Measurements from ENCODE around the gene SGMS1.
A peak's percentile ranks its signal among the peaks of the same experiment; 100 is the strongest.
"Not testable (repeated sequence)": the region's sequence is repeated elsewhere in the genome, so short reads cannot be mapped to it uniquely, and the experiment has no call there.

Gene SGMS1

GRCh38 chr10:50392966-50393718 is 230.6 kb downstream of the SGMS1 start:
- no peak for DNase-seq

DNA sequence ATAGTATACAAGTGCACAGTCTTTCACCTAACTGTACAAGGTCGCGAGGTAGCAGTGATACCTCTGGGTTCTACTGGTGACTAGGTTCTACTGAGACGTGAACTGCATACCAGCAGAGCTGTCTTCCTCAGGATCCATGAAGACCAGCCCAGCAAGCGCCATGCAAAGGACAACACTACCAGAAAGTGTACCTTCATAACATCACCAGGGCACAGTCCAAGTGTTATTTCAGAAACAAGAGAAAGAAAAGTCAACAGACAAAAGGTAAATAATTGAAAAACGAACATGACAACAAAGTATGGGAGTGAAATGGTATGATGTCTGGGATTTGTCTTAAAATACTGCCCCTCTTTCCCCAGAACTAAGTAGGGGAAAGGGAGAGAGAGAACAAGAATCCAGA is 231.3 kb downstream of the SGMS1 start:
- DNase-seq: no peak

DNA sequence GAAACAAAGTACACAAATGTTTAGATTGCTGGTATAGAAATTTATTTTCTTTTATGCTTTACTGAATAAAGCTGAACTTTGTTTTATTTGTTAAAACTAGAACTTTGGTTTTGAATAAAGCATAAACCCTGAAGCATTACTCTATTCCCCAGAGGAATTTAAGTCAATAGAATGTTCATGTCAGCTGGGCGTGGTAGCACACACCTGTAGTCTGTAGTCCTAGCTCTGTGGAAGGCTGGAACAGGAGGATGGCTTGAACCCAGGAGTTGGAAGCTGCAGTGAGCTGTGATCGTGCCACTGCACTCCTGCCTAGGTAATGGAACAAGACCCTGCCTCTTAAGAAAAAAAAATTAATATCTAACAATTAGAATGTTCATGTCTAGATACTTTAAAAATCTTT is 233.5 kb downstream of the SGMS1 start:
- DNase-seq: no peak

DNA sequence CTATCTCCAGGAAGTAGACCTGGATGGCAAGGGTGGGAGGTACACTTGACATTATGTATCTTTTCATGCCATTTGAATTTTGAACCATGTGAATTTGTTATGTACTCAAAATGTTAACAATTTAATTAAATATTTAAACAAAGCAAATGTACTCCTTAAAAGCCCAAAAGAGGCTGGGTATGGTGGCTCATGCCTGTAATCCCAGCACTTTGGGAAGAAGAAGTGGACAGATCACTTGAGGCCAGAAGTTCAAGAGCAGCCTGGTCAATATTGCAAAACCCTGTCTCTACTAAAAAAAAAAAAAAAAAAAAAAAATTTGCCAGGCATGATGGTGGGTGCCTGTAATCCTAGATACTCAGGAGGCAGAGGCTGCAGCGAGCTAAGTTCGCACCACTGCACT is 235.6 kb downstream of the SGMS1 start:
- no peak for DNase-seq

DNA sequence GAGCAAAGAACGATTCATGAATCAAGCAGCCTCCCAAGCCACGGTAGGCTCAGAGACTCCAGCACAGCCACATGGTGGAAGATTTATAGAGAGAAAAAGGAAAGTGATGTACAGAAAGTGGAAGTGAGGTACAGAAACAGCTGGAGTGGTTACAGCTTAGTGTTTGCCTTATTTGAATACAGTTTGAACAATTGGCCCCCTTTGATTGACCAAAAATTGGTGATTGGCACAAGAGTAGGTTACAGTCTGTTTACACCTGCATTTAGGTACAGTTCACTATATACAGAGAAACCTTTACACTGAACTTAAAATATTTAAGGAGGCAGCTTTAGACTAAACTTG is 236.1 kb downstream of the SGMS1 start:
- DNase-seq: no peak

DNA sequence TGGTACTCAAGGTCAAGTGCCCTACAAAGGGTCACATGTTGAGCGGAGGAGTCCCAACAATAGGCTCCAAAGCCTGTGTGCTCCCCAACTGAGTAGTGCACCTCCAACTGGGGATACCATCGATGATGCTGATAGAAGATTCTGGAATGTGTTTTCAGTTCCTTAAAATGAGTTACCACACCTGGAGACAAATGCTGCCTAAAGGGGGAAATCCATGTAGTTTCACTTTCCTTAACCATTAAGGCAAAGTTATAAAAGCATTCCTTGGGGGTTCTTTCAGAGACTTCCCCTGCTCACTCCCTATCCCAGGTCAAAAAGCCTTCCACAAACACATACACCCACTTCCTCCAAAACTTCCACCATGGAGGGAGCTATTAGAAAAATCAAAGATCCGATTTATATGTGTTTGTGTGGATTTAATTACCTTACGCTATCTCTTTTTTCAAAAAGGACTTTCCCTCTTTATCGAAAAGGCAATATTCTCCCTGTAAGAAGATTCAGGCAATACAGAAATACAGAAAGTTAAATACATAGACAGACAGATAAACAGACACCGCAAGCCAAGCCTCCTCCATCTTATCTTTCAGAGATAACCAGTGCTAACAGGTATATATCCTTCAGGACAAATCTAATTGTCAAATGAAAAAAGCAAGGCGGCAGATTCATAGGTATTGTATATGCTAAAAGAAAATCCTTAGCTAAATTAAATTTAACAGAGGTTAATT is 236.6 kb downstream of the SGMS1 start:
- no peak for DNase-seq

DNA sequence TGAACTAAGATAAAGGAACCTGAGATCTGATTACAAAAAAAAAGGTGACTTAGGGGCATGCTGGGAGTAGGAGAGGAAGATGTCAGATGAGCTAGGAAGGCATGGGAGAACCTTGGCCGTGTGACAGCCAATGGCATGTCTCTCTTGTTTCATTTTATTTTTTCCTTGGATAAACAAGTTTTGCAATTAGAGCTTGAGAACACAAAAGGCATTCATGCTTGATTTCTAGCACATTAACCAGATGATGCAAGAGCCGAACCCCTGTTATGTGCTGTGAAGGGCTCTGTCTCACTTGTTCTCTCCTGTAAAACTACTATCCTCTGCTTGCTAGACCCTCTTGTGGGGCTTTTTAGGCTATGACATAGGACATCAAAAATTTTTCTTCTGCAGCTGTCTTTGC is 238.1 kb downstream of the SGMS1 start:
- DNase-seq: no peak

GRCh38 chr10:50384898-50385297 is 238.9 kb downstream of the SGMS1 start:
- no peak for DNase-seq

DNA sequence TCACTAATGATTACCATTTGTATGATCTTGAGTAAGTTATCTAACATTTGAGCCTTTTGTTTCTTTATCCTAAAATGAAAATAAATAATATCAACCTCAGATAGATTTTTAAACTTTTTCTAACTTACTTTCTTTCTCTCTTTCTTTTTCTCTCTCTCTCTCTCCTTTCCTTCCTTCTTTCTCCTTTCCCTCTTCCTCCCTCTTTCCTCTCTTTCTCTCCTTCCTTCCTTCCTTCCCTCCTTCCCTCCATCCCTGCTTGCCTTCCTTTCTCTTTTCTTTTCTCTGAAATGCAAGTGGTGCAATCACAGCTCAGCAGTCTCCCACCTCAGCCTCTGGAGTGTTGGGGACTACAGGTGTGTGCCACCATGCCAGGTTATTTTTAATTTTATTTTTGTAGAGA is 239.5 kb downstream of the SGMS1 start:
- no peak for DNase-seq

- DNase-seq: no peak
These were observed 241.2 kb downstream of the SGMS1 start for GRCh38 chr10:50382576-50383023.

DNA sequence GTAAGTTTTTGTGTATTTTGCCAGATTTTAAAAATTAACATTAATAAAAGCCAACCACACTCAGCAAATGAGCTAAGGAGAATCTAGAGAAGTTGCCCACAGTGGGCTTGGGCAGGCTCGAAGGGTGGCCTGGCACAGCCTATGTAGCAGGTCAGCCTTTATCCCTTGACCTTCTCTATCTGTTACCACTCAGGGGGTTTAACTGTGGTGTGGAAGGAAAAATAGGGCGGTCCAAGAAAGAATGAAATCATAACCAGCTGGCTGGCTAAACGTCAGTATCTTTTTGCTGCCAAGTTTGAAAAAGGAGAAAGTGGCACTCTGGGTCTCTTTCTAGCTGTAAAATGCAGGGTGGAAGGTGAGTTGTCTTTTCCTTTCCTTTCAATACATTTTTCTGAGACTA is 242.1 kb downstream of the SGMS1 start:
- DNase-seq: no peak

GRCh38 chr10:50379616-50380015 is 244.1 kb downstream of the SGMS1 start:
- no peak for DNase-seq

GRCh38 chr10:50375745-50376144 is 248.0 kb downstream of the SGMS1 start:
- DNase-seq: no peak

GRCh38 chr10:50375051-50375452 is 248.7 kb downstream of the SGMS1 start:
- no peak for DNase-seq

GRCh38 chr10:50373821-50374501 is 249.8 kb downstream of the SGMS1 start:
- DNase-seq: no peak

- DNase-seq: no peak
These were observed 253.8 kb downstream of the SGMS1 start for GRCh38 chr10:50369931-50370330.

DNA sequence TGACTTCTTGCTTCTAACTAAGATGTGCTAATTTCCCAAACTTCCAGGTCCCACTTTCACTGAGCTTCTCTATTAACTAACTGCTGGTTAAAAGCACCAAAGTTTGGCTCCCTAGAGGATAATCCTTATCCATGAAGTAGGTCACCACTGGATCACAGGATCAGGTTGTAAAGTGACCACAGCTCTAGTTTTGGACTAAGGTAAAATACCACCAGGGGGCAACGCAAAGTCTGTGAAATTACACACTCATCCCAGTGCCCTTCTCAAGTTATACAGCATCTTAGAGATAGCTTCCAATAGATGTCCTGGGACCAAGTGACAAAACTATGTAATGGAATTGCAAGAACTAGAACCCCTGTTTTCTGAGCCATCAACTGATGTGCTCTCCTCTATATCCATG is 256.0 kb downstream of the SGMS1 start:
- DNase-seq: no peak

GRCh38 chr10:50366421-50366820 is 257.3 kb downstream of the SGMS1 start:
- not testable (repeated sequence) for DNase-seq

- DNase-seq: not testable (repeated sequence)
These were observed 259.0 kb downstream of the SGMS1 start for GRCh38 chr10:50364730-50365129.

GRCh38 chr10:50362547-50363125 is 261.1 kb downstream of the SGMS1 start:
- DNase-seq: peak; percentile 20

- no peak for DNase-seq
These were observed 261.8 kb downstream of the SGMS1 start for GRCh38 chr10:50361946-50362345.

DNA sequence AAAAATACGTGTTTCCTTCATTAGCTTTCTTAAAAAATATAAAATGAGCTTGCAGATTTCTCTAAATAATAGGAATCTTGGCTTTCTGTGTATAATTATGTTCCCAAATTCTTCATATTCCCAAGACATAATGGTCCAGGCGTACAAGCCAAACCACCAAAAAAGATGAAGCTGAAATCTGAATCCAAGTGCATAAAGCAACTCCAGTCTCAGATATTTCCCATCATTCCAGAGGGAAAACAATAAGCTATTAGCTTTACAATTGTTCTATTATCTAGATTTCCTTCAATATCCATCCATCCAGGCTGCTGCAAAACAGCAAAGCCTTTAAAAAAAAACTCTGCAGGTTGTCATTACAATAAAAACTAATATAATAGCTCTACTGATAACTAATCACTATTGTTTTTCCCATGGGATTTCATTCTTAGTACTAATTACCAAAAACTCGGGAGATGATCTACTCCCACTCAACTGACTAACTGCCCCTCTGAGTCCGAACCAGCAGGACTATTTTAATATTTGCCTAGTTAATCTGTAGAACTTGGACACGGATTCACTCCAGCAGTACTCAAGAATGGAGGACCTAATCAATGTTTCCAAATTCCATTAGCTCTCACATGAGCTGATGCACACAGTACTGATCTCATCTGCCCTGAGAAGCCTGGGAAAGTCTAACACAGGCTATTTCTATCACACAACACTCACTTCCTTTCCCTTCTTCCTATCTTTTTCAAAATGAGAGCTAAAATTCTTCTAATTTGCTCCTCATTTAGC is 263.5 kb downstream of the SGMS1 start:
- no peak for DNase-seq
